Measurements from ENCODE around the gene PGS1.

Gene PGS1

DNA sequence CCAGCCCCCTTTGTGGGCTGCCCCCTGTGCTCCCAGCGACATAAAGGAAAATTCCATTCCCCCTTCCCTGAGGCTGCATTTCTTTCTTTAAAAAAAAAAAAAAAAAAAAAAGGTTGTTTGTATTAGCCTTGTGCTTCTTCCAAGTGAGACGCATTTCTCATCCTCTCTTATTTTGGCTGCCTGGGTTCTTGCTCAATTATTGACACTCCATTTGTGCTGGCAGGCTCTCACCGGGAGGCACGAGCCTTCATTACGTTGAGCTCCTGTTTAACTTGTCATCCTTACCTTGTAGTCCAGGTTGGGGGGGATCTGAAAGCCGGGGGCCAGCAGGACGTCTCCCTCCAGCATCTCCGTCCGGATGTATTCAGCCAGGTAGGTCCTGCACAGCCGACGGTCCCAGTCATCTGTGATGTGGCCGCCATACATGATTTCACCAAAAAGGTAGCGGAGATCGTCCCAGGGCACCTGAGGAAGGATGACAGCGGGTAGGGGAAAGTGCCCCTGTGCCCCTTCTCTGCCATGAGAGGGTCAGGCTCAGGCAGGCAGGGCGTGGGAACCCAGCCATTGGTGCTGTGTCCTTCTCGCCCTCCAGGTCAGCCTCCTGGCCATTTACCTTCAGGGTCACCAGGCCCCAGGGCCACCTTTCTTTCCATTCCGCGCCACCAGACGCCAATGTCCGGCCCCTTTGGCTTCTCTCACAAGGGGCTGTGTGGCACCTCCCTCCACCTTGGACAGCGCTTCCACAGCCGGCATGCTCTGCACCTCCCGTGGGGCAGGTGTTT lies 50.6 kb downstream of the PGS1 start:
- no peak for DNase-seq

DNA sequence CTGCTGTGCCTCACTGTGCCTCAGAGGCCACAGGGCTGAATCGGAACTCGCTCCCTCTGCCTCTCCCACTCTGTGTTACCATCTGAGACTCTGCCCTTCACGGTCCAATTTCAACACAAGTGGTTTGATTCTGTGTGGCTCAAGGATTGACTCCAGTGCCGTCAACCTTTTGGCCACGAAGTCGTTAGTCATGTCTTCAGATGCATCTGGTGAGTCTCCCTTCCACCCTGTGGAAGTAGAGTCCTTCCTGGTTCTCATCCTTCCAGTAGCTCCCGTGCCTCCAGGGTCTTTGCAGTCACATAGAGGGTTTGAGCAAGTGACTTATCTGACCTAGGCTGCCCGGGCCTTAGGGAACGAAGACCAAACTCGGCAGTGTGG lies 51.2 kb downstream of the PGS1 start:
- DNase-seq = no peak

DNA sequence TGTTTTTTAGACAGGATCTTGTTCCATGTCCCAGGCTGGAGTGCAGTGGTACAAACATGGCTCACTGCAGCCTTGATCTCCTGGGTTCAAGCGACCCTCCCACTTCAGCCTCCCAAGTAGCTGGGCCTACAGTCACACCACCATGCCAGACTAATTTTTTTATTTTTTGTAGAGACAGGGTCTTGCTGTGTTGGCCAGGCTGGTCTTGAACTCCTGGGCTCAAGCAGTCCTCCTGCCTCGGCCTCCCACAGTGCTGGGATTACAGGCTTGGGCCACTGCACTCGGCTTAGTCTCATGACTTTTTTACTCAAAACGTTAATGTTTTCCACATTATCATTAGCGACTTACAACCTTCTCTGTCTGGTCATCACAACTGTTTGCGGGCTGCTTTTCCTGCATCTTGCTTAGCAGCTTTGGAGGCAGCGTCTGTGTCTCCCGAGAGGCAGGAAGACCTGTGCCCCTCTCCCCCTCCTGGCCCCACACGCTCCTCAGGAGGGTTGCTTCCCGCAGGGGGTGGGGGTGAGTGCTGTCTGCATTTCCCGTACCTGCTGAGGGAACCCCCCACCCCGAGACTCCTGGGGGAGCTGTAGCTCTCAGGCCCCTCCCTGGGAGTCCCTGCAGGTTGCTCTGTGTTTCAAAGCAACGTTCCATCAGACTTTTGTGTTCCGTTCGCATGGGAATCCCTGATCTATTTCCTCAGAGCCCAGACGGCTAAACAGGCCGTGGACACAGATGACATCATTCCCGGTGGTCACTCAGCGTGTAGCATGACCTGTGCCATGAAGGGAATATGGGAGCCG lies 52.6 kb downstream of the PGS1 start:
- DNase-seq = no peak

DNA sequence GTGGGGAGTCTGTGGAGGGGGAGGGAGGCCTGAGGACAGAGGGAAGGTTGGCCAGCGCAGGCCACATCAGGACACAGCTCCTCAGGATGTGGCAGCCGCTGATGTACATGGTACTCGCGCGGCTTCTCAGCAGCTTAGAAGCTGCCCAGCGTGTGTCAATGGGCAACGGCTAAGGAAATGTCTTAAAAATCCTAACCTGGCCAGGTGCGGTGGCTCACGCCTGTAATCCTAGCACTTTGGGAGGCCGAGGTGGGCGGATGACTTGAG lies 53.2 kb downstream of the PGS1 start:
- DNase-seq = no peak

DNA sequence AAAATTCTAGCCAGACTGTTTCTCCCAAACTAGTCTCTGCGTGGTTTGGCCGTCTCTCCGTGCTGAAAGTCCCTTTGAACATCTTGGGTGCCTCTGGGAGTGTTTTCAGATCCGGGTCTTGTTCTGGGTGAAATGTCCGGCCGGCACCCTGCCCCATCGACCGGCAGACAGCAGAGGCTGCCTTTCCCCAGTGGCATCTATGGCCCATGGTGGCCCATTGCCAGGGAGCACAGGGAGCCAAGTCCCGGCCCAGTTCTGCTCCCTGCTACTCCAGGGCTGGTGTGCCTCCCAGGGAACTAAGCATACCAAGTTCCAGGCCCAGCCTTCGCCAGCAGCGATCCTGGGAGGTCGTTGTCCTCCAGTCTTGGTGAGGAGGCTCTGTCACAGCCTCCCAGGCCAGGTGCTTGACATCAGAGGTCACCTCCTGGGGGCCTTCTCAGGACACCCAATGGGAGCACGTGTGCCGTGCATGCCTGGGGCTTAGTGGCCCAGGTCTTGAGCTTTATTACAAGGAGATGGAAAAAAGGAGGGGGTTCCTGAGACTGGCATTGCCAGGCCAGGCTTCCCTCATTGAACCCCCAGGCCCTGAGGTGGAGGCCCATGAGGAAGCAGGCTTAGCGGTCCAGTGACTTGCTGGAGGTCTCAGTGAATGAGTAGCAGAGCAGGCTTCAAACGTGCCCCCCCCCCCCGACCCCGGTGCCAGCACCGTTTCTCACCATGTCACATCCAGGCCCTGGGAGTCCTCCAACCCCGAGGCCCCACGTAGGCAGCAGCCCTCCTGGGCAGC lies 54.0 kb downstream of the PGS1 start:
- DNase-seq = no peak

DNA sequence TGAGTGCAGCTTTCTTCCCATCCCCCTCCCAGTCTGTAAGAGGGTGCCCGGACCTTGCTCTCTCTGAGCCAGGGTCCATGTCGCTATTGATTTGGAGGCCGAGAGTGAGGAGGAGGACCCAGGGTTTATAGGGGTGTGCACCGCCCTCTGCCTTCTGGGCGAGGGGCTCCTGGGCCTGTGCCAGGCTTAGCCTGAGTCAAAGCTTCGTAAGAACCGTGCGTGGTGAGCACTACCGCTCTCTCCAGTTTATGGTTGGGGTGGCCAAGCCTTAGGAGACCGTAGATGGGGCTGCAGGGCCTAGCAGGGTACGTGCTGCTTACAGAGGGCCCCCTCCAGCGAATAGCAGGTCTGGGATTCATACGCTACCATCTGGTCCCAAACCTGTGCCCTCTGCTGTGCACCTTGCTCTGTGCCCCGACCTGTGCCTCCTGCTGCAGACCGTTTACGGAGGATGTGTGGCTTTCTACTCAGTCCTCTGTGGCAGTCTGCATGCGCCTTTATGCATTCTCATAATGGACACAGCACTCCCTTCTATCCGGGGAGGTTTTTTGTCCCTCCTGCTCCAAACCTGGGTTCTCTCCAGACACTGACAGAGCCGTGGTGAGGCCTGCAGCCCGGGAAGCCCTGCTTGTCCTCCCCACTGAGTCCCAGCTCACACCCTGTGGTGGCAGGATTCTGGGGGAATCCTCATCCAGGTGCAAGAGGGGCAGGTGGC lies 54.7 kb downstream of the PGS1 start:
- DNase-seq = no peak

DNA sequence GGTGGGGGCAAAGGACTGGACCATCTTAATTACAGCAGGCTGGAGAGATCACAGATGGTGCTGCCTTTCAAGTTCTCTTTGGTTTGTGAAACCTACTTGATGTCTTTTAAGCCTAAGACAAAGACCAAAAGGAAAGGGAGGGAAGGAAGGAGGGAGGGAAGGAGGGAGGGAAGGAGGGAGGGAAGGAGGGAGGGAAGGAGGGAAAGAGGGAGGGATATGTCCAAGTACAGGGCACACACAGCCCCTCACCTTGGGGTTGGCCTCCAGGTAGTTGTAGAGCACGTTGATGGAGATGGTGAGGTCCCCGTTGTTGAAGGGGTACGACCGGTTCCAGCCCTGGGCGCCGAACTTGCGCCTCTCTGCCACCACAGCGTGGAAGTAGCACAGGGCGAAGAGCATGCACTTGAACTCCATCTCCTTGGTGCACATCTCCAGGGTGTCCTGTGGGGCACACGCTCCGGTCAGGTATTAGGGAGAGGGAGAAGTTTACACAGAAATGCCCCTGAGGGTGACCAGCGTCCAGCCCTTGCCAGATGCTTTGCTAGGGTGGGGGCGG lies 55.4 kb downstream of the PGS1 start:
- no peak for DNase-seq

DNA sequence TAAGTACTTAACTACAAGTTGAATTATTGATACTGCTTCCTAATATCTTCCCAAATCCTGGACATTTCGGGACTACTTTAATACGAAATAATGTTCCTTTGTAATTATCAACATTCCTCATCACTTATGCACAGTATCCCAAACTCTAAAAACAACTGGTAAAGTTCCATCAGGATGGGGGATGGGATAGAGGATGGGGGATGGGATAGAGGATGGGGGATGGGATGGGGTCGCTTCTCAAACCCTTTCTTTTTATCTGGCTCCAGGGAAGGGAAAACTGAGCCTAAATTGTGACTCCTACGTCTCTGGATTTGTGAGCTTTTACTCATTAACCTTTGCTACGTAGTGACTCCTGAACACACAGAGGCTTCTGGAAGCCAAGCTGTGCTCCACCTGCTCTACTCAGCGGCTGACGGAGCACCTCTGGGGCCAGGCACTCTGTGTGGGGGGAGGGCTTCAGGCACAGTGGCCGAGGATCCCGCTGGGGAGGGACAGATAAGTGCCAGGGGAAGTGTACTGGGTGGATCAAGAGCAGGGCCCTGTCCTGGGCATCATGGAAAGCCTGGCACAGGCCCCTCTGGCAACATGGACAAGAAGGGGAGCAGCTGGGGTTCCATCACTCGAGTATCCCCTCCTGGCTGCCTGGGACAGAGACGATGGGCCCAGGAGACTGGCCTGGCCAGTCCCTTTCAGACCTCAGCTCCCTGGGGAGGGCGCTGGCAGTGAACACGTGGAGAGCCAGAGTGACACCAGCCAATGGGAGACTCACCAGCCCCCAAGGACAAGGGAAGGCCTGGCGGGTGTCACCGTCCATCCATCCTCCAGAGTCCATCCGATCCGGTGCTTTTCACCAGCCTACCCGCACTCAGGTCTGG lies 56.2 kb downstream of the PGS1 start:
- no peak for DNase-seq

DNA sequence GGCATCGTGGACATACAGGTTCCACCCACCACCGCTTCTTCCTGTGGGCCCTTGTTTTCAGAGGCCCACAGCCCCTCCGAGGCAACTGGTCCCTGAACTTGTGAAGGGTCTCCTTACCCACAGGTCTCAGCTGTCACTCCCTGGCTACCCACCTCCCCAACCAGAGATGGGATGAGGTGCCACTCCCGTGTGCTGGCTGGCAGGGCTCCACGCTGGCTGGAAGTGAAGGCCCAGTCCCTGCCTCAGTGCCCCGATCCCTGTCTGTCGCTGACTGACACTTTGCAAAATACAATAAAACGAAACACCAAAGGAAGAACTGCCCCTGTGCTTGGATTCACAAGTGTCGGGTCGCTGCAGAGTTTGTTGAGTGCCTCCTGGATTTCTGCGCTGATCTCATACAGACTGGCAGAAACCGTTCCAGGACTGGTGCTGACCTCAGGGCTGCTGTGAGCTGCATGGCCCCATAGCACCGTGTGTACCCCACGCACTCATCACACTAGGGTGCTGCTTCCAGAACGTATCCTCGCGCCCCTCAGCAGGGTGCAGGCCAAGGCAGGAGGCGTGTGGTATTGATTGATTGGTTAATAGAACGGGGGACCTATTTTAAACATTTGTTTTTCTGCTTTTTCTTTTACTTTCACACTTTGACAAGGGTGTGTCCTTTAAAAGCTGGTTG lies 57.0 kb downstream of the PGS1 start:
- no peak for DNase-seq

DNA sequence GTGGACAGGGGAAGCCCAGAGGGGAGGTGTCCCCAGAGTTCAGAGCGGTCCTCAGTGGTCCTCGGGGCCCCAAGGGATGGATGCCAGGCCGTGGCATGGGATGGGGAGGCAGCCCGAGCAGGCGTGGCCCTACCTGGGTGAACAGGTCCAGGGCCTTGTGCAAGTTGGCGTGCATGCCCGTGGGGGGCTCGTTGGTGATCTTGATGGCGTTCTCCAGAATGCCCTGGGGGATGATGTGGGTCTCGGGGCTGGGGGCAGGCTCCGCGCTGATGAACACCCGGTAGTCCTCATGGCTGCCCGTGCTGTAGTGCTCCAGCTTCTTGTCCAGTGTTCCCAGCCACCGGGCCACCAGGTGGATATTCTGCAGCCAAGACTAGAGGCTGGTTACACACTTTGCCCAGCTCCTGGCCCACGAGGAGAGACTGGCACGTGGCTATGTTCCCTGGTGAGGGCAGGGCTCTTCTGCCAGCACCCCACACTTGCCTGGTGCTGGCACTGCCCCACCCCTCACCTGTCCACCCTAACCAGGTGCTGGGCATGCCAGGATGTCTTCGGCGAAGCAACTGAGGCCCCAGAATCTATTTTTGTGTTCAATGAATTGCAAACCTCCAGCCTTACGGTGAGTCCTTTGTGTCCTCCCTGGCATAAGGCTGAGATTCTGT lies 59.2 kb downstream of the PGS1 start:
- DNase-seq = no peak

DNA sequence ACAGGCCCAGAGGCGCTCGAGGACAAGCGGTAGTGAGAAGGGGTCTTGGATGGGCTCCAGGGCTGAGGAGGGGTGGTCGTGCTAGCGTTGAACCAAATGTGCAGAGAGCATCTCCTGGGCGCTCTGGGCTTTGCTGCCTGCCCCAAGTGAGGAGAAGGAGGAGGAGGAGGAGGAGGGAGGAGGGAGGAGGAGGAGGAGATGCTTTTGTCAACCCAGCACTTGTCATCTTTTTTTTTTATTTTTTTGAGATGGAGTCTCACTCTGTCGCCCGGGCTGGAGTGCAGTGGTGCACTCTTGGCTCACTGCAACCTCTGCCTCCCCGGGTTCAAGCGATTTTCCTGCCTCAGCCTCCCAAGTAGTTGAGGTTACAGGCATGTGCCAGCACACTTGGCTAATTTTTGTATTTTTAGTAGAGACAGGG lies 59.8 kb downstream of the PGS1 start:
- no peak for DNase-seq

DNA sequence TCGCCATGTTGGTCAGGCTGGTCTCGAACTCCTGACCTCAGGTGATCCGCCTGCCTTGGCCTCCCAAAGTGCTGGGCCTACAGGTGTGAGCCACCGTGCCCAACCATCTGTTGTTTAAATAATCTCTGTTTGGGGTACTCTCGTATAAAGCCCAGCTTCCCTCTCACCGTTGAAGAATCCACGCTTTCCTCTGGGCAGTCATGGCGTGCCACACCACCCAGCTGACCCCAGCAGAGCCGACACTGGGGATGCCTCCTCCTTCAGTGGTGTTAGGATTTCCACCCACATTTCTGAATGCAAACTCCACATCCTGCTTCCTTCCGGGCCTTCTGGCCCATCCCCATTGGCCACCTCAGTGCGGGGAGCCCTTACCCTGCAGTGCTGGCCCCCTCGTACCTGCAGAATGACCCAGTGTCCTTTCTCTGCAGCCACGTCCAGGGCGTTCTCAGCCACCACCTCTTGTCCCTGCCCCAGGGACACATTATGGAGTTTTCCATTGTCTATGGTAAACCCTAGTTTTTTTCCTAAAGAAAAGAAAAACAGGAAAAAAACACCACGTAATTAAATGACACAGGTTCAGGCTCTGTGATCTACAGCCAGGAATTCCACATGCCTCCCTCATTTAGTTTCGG lies 60.4 kb downstream of the PGS1 start:
- no peak for DNase-seq

DNA sequence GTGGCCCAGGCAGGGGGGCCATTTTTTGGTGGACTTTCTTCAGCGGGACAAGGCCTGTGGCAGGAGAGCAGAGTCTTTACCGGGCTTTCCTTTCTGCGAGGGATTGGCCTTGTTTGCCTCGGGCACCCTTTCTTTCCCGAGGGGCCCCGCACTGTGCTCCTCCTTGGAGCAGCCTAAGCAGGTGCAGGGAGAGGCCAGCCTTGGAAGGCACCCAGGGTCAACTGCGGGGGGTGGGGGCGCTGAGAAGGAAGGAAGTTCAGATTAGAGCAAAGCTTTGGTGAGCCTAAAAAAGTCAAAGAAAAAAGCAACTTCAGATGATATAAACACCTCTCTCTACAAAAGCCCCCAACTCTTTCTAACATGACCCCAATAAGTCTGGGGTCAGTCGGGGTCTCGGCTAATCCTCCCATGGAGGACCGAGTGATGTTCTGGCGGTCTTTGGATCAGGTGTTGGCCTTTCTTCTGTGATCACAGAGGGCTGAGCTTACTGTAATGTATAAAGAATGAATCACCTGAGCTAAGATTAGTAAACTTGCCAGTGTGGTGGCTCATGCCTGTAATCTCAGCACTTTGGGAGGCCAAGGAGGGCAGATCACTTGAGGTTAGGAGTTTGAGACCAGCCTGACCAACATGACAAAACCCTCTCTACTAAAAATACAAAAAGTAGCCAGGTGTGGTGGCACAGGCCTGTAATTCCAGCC lies 63.0 kb downstream of the PGS1 start:
- no peak for DNase-seq

DNA sequence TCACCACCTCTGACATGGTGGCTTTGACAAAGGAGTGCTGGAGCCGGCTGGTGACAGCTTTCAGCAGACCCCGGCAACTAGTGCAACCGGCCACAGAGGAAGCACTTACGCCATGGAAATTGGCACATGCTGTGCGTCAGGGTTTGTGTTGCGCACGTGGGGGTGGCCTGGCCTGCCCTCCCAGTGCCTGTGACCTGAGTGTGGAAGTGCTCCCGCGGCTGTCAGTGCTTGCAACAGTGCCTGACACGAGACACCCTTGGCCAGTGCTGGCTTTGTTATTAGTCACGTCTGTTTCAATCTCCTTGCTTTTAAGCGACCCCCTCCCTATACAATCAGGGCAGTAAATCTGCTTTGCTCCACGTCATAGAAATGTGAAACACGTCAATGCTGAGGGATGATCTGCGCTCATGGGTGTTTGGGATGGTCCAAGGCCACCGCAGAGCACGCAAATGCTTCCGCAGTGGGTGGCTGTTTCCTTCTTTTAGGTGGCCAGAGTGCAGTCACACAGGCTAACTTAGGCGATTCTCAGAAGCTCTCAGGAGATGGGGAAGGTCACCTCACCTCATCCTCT lies 64.3 kb downstream of the PGS1 start:
- peak; percentile 90 for DNase-seq

DNA sequence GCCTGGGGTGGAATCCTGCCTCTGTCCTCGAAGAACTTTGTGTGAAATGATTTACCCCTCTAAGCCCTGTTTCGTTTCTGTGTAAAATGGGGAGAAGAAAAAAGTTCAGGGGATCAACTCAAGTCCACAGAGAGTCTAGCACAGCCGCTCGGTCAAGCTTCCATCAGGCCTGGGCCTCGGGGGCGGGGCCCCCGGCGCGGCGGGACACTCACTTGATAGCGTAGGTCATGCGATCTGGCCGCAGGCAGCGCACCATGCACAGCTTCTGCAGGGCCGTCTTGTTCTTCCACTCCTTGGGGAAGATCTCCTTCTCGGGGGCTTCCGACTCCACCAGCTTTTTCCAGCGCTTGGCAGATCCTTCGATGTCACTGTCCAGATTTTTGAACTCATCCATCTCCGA lies 65.9 kb downstream of the PGS1 start:
- DNase-seq = no peak

DNA sequence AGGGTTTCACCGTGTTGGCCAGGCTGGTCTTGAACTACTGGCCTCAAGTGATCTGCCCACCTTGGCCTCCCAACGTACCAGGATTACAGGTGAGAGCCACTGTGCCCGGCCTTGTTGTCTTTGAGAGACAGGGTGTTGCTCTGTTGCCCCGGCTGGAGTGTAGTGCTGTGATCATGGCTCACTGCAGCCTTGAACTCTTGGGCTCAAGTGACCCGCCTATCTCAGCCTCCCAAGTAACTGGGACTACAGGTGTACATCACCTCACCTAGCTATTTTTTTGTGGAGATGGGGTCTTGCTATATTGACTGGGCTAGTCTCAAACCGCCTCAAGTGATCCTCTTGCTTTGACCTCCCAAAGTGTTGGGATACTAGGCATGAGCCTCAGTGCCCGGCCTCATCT lies 68.4 kb downstream of the PGS1 start:
- no peak for DNase-seq

DNA sequence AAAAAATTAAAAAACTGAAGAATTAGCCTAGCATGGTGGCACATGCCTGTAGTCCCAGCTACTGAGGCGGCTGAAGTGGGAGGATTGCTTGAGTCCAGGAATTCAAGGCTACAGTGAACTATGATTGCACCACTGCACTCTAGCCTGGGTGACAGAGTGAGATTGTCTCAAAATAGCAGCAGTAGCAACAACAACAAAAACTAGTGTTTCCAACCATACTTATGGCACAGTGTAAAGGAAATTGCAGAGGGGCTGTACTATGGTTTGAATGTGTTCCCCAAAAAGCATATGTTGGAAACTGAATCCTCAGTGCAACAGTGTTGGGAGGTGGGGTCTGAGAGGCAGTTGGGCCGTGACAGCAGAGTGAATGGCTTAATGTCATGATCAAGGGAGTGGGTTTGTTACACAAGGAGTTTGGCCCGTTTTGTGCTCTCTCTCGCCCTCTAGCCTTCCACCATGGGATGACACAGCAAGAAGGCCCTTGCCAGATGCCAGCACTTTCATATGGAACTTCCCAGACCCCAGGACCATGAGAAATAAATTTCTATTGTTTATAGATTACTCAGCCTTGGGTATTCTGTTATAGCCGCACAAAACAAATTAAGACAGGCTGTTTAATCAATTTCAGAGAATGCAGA lies 70.0 kb downstream of the PGS1 start:
- no peak for DNase-seq

DNA sequence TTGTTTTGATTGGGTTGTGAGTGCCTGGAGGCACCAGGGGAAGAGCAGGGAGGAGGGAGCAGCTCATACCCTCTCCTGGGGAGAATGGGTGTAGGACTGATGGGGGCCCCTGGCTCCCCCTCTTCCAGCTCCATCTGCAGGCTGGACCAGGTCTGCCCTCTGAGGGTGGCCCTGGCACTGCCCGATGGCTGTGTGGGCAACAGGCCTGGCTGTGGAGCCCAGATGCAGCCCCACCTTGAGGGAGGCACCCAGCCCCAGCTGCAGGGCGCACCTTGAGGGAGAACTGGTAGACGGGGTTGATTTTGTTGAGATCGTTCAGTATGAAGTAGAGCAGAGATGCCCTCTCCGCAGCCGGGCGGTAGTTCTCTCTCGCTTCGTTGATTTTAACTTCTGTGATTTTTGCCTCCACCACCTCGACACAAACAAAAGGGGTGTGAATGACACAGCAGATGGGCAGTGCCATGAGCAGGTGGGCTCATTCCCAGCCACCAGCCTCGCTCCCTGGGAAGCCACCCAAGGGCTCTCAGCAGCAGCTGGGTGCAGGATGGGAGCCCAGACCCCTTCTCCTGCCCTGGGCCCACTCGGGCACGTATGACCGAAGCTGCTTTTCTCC lies 71.6 kb downstream of the PGS1 start:
- DNase-seq = no peak

Data from GF-D8 (cell line).